Subcutaneous adipose tissue (tissue), 4 donors: ENCODE measurements around the gene CEND1. TPM values are rescaled to one million over a fixed set of nuclear protein-coding genes. Genes with fewer than 3 reads are reported as not detected.

Experiments
- CTCF ChIP-seq: fragments of 450-650 bp; IDR thresholded peaks from one replicate; pipeline ENCODE4 v1.5.1; 2016; ENCODE audit warnings: low read depth, mild to moderate bottlenecking, control low read depth, antibody characterized with exemption, moderate library complexity
- total RNA-seq, 4 donors: library from RNA; depleted of rRNA; stranded (reverse); fragments of >200 nt; gene quantifications; one replicate each; pipeline ENCODE4 v1.1.0, GENCODE V29; 2016

Gene CEND1
- total RNA-seq, 4 donors from 2014 or later: not detected

- no peak for TF ChIP-seq CTCF
These were observed 24.7 kb downstream of the CEND1 start for GRCh38 chr11:765025-765801.

- TF ChIP-seq CTCF: no peak
These were observed 25.4 kb downstream of the CEND1 start for GRCh38 chr11:764322-765024.

GRCh38 chr11:763549-764321 is 26.2 kb downstream of the CEND1 start:
- no peak for TF ChIP-seq CTCF

- TF ChIP-seq CTCF: no peak
These were observed 26.8 kb downstream of the CEND1 start for GRCh38 chr11:763073-763463.

- no peak for TF ChIP-seq CTCF
These were observed 27.3 kb downstream of the CEND1 start for GRCh38 chr11:762421-763072.

GRCh38 chr11:761526-762108 is 28.3 kb downstream of the CEND1 start:
- TF ChIP-seq CTCF: no peak
